SK-N-MC (cell line): ENCODE data around the gene ARFGEF2.
"Not testable (repeated sequence)": the region's sequence is repeated elsewhere in the genome, so short reads cannot be mapped to it uniquely, and the experiment has no call there.

Source experiments
- DNase-seq: peaks from one replicate; pipeline ENCODE4 v3.0.0-alpha.2; 2011; ENCODE audit warnings: low read depth, low spot score
- H3K27ac ChIP-seq: fragments of 200-600 bp; sonication (generic); 2 replicates; pipeline ENCODE4 v1.5.1; 2016; ENCODE audit warnings: mixed run types
- H3K36me3 ChIP-seq: fragments of 200-600 bp; sonication (generic); 2 replicates; pipeline ENCODE4 v1.6.1; 2017; ENCODE audit warnings: antibody characterized with exemption, low read length, mixed read lengths; ENCODE audit not compliant: insufficient read depth
- H3K4me3 ChIP-seq: fragments of 200-600 bp; sonication (generic); 2 replicates; pipeline ENCODE4 v1.5.1; 2016
- H3K9ac ChIP-seq: fragments of 200-600 bp; sonication (generic); 2 replicates; pipeline ENCODE4 v1.8.0; 2017; ENCODE audit warnings: mixed run types, mixed read lengths; ENCODE audit not compliant: insufficient read length
- H3K9me3 ChIP-seq: fragments of 200-600 bp; sonication (generic); 2 replicates; pipeline ENCODE4 v1.6.1; 2017; ENCODE audit warnings: low read depth, mild to moderate bottlenecking, antibody characterized with exemption, low read length, moderate library complexity, mixed read lengths
- EZH2 ChIP-seq: fragments of 200-600 bp; sonication (generic); IDR thresholded peaks from one replicate; pipeline ENCODE4 v1.6.1; 2017; ENCODE audit warnings: antibody characterized with exemption
- FOXP2 ChIP-seq: optimal IDR thresholded peaks from 2 replicates; pipeline ENCODE3; 2011; ENCODE audit warnings: mild to moderate bottlenecking, moderate library complexity; ENCODE audit not compliant: insufficient read depth; ENCODE audit errors: extremely low read length, control extremely low read depth
- POLR2AphosphoS5 ChIP-seq: IDR thresholded peaks from 2 replicates; pipeline ENCODE4 v1.6.1; 2012; ENCODE audit warnings: mild to moderate bottlenecking, low read depth, low read length, borderline replicate concordance

Gene ARFGEF2

GRCh38 chr20:48975955-48976354 is 54.4 kb downstream of the ARFGEF2 start:
- Histone ChIP-seq H3K9ac (no peak overlapping the region), H3K36me3 (peaks cover 38% of the 10 kb centered on the region), H3K27ac (no peak overlapping the region), H3K9me3 (no peaks in the 10 kb centered on the region), H3K4me3 (no peak overlapping the region)
- TF ChIP-seq FOXP2, result no peak
- no peak for TF ChIP-seq EZH2
- TF ChIP-seq POLR2AphosphoS5, result no peak
- DNase-seq, result no peak

GRCh38 chr20:48979980-48980379 is 58.5 kb downstream of the ARFGEF2 start:
- not testable (repeated sequence) for DNase-seq

GRCh38 chr20:48983423-48984400 is 62.2 kb downstream of the ARFGEF2 start:
- H3K36me3 ChIP-seq, result peaks cover 44% of the 10 kb centered on the region
- no peak for DNase-seq
- TF ChIP-seq POLR2AphosphoS5 (no peak), FOXP2 (no peak), EZH2 (no peak)
- H3K9ac ChIP-seq, result no peak overlapping the region
- H3K27ac ChIP-seq, result 0 out of 2 replicates have a peak overlapping the region, but pooled peaks have one; percentile 2
- H3K4me3 ChIP-seq, result no peak overlapping the region
- H3K9me3 ChIP-seq, result no peaks in the 10 kb centered on the region

More at GRCh38 chr20:48979980-48980379, 58.5 kb downstream of the ARFGEF2 start:
- not testable (repeated sequence) for H3K4me3 ChIP-seq, H3K9me3 ChIP-seq, H3K27ac ChIP-seq, H3K9ac ChIP-seq
- peaks cover 42% of the 10 kb centered on the region for H3K36me3 ChIP-seq

- peaks cover 53% of the 10 kb centered on the region for H3K36me3 ChIP-seq
- TF ChIP-seq POLR2AphosphoS5 (no peak), FOXP2 (no peak), EZH2 (no peak)
- H3K9me3 ChIP-seq, result no peaks in the 10 kb centered on the region
- H3K9ac ChIP-seq, result no peak overlapping the region
- DNase-seq, result no peak
- no peak overlapping the region for H3K4me3 ChIP-seq
- H3K27ac ChIP-seq, result 0 out of 2 replicates have a peak overlapping the region, but pooled peaks have one; percentile 25
Observed at GRCh38 chr20:48984575-48985219, 63.2 kb downstream of the ARFGEF2 start.

- TF ChIP-seq POLR2AphosphoS5 (no peak), FOXP2 (no peak), EZH2 (no peak)
- Histone ChIP-seq H3K36me3 (peaks cover 73% of the 10 kb centered on the region), H3K9me3 (no peaks in the 10 kb centered on the region), H3K27ac (no peak overlapping the region), H3K4me3 (no peak overlapping the region), H3K9ac (no peak overlapping the region)
- no peak for DNase-seq
Observed at GRCh38 chr20:48986899-48987298, 65.4 kb downstream of the ARFGEF2 start.

GRCh38 chr20:48990467-48990866 is 69.0 kb downstream of the ARFGEF2 start:
- Histone ChIP-seq H3K36me3 (peaks cover 71% of the 10 kb centered on the region), H3K9ac (no peak overlapping the region), H3K4me3 (no peak overlapping the region), H3K27ac (no peak overlapping the region), H3K9me3 (no peaks in the 10 kb centered on the region)
- no peak for DNase-seq
- TF ChIP-seq EZH2 (no peak), POLR2AphosphoS5 (no peak), FOXP2 (no peak)

GRCh38 chr20:48995589-48995988 is 74.1 kb downstream of the ARFGEF2 start:
- TF ChIP-seq FOXP2 (no peak), EZH2 (no peak), POLR2AphosphoS5 (no peak)
- Histone ChIP-seq H3K27ac (no peak overlapping the region), H3K9me3 (no peaks in the 10 kb centered on the region), H3K9ac (no peak overlapping the region), H3K4me3 (no peak overlapping the region), H3K36me3 (peaks cover 71% of the 10 kb centered on the region)
- no peak for DNase-seq

- H3K9ac ChIP-seq, result no peak overlapping the region
- H3K27ac ChIP-seq, result no peak overlapping the region
- no peak for DNase-seq
- peaks cover 39% of the 10 kb centered on the region for H3K36me3 ChIP-seq
- TF ChIP-seq FOXP2, result no peak
- H3K9me3 ChIP-seq, result no peaks in the 10 kb centered on the region
- no peak overlapping the region for H3K4me3 ChIP-seq
Observed at GRCh38 chr20:48999890-49000870, 78.7 kb downstream of the ARFGEF2 start.

- no peak overlapping the region for H3K4me3 ChIP-seq
- H3K9ac ChIP-seq, result no peak overlapping the region
- no peak for TF ChIP-seq POLR2AphosphoS5
- no peak for TF ChIP-seq EZH2
- no peak for TF ChIP-seq FOXP2
- peaks cover 31% of the 10 kb centered on the region for H3K36me3 ChIP-seq
- DNase-seq, result no peak
- no peaks in the 10 kb centered on the region for H3K9me3 ChIP-seq
- H3K27ac ChIP-seq, result no peak overlapping the region
Observed at GRCh38 chr20:49001741-49002140, 80.2 kb downstream of the ARFGEF2 start.
